Activated T-cell treated with anti-CD3 and anti-CD28 coated beads, Interleukin-2, amount 50 U/mL, for 4 hours (primary cell): ENCODE data around the gene JCHAIN. TPM values are rescaled to one million over a fixed set of nuclear protein-coding genes. Genes with fewer than 3 reads are reported as not detected.
A peak's percentile ranks its signal among the peaks of the same experiment; 100 is the strongest.

ENCODE experiments used
- ATAC-seq, 2 donors: fragments of 200-7000 bp; cut with Tn5 transposase; one replicate each; pipeline ENCODE4 v1.10.0; 2021
- DNase-seq: peaks from one replicate; pipeline ENCODE4 v3.0.0-alpha.2; 2020
- H3K27me3 Mint-ChIP-seq: one replicate; pipeline ENCODE4 v1.8.0; 2021; ENCODE audit warnings: low read depth, mixed read lengths
- H3K36me3 Mint-ChIP-seq: one replicate; pipeline ENCODE4 v1.8.0; 2022; ENCODE audit warnings: mixed read lengths; ENCODE audit not compliant: insufficient read depth
- H3K4me1 Mint-ChIP-seq: one replicate; pipeline ENCODE4 v1.8.0; 2021; ENCODE audit warnings: low read depth, mixed read lengths
- H3K4me3 Mint-ChIP-seq: one replicate; pipeline ENCODE4 v1.8.0; 2021; ENCODE audit warnings: mild to moderate bottlenecking, moderate library complexity, mixed read lengths
- H3K9me3 Mint-ChIP-seq: one replicate; pipeline ENCODE4 v1.8.0; 2021; ENCODE audit warnings: mixed read lengths
- total RNA-seq, 3 donors: library from RNA; stranded (reverse); gene quantifications; one replicate each; pipeline ENCODE4 v1.2.1, GENCODE V29; 2021

JCHAIN gene
- total RNA-seq, result 1 to 10 TPM in 2 of 3 donors, under 1 TPM in 1; 0.58 to 1.4 (median 1.1) TPM

- Mint-ChIP-seq H3K27me3 (no peaks in the 10 kb centered on the region), H3K9me3 (no peaks in the 10 kb centered on the region), H3K4me3 (no peak within 1 kb of the TSS), H3K36me3 (no peaks in the 10 kb centered on the region), H3K4me1 (no peaks in the 10 kb centered on the region)
- ATAC-seq, result no peak
- DNase-seq, result no peak
Measured at GRCh38 chr4:70666369-70666768, at the start of gene JCHAIN. Gene JCHAIN, minus strand, starts transcription at chr4:70666508. Its CDS starts 18 bp downstream, at chr4:70666490.

- ATAC-seq, result no peak
- no peak for DNase-seq
- H3K27me3 Mint-ChIP-seq, result no peaks in the 10 kb centered on the region
- H3K4me1 Mint-ChIP-seq, result peaks cover 29% of the 10 kb centered on the region
- H3K36me3 Mint-ChIP-seq, result no peaks in the 10 kb centered on the region
- H3K4me3 Mint-ChIP-seq, result no peak overlapping the region
- H3K9me3 Mint-ChIP-seq, result no peaks in the 10 kb centered on the region
Measured at GRCh38 chr4:70715097-70715496, 48.8 kb upstream of the JCHAIN start.

GRCh38 chr4:70714079-70714887 is 48.0 kb upstream of the JCHAIN start:
- Mint-ChIP-seq H3K36me3 (no peaks in the 10 kb centered on the region), H3K4me3 (no peak overlapping the region), H3K27me3 (no peaks in the 10 kb centered on the region), H3K9me3 (no peaks in the 10 kb centered on the region), H3K4me1 (peaks cover 33% of the 10 kb centered on the region)
- DNase-seq, result no peak
- no peak for ATAC-seq

GRCh38 chr4:70713453-70714078 is 47.3 kb upstream of the JCHAIN start:
- Mint-ChIP-seq H3K9me3 (no peaks in the 10 kb centered on the region), H3K4me1 (peaks cover 34% of the 10 kb centered on the region), H3K36me3 (no peaks in the 10 kb centered on the region), H3K27me3 (no peaks in the 10 kb centered on the region), H3K4me3 (no peak overlapping the region)
- ATAC-seq (no peak), DNase-seq (no peak)

GRCh38 chr4:70712604-70713452 is 46.5 kb upstream of the JCHAIN start:
- Mint-ChIP-seq H3K4me1 (peaks cover 34% of the 10 kb centered on the region), H3K27me3 (no peaks in the 10 kb centered on the region), H3K4me3 (no peak overlapping the region), H3K36me3 (no peaks in the 10 kb centered on the region), H3K9me3 (no peaks in the 10 kb centered on the region)
- DNase-seq, result no peak
- ATAC-seq, result no peak

- ATAC-seq (no peak), DNase-seq (no peak)
- peaks cover 34% of the 10 kb centered on the region for H3K4me1 Mint-ChIP-seq
- no peaks in the 10 kb centered on the region for H3K36me3 Mint-ChIP-seq
- H3K27me3 Mint-ChIP-seq, result no peaks in the 10 kb centered on the region
- no peaks in the 10 kb centered on the region for H3K9me3 Mint-ChIP-seq
- no peak overlapping the region for H3K4me3 Mint-ChIP-seq
Measured at GRCh38 chr4:70712150-70712549, 45.8 kb upstream of the JCHAIN start.

- Mint-ChIP-seq H3K9me3 (no peaks in the 10 kb centered on the region), H3K36me3 (no peaks in the 10 kb centered on the region), H3K27me3 (no peaks in the 10 kb centered on the region), H3K4me1 (peaks cover 40% of the 10 kb centered on the region), H3K4me3 (no peak overlapping the region)
- DNase-seq (no peak), ATAC-seq (no peak)
Measured at GRCh38 chr4:70711599-70711998, 45.3 kb upstream of the JCHAIN start.

- no peaks in the 10 kb centered on the region for H3K36me3 Mint-ChIP-seq
- H3K4me1 Mint-ChIP-seq, result peaks cover 44% of the 10 kb centered on the region
- H3K27me3 Mint-ChIP-seq, result no peaks in the 10 kb centered on the region
- ATAC-seq (no peak), DNase-seq (no peak)
- no peak overlapping the region for H3K4me3 Mint-ChIP-seq
- no peaks in the 10 kb centered on the region for H3K9me3 Mint-ChIP-seq
Measured at GRCh38 chr4:70709611-70710205, 43.4 kb upstream of the JCHAIN start.

- H3K36me3 Mint-ChIP-seq, result no peaks in the 10 kb centered on the region
- peaks cover 32% of the 10 kb centered on the region for H3K4me1 Mint-ChIP-seq
- ATAC-seq (no peak), DNase-seq (no peak)
- H3K4me3 Mint-ChIP-seq, result peak overlapping the region; percentile 94
- no peaks in the 10 kb centered on the region for H3K27me3 Mint-ChIP-seq
- no peaks in the 10 kb centered on the region for H3K9me3 Mint-ChIP-seq
Measured at GRCh38 chr4:70706516-70706915, 40.2 kb upstream of the JCHAIN start.

- Mint-ChIP-seq H3K4me1 (peaks cover 32% of the 10 kb centered on the region), H3K4me3 (peak overlapping the region; percentile 94), H3K27me3 (no peaks in the 10 kb centered on the region), H3K9me3 (no peaks in the 10 kb centered on the region), H3K36me3 (no peaks in the 10 kb centered on the region)
- no peak for DNase-seq
- ATAC-seq, result no peak
Measured at GRCh38 chr4:70706044-70706461, 39.7 kb upstream of the JCHAIN start.

GRCh38 chr4:70705183-70706043 is 39.1 kb upstream of the JCHAIN start:
- Mint-ChIP-seq H3K9me3 (no peaks in the 10 kb centered on the region), H3K36me3 (no peaks in the 10 kb centered on the region), H3K27me3 (no peaks in the 10 kb centered on the region), H3K4me3 (peak overlapping the region; percentile 94), H3K4me1 (peaks cover 32% of the 10 kb centered on the region)
- ATAC-seq (peak; percentile 77 to 78), DNase-seq (peak; percentile 68)

- ATAC-seq, result peak in 1 of 2 donors; percentile 48
- Mint-ChIP-seq H3K9me3 (no peaks in the 10 kb centered on the region), H3K4me3 (peak overlapping the region; percentile 47), H3K4me1 (peaks cover 30% of the 10 kb centered on the region), H3K27me3 (no peaks in the 10 kb centered on the region), H3K36me3 (no peaks in the 10 kb centered on the region)
- DNase-seq, result no peak
Measured at GRCh38 chr4:70704931-70705182, 38.5 kb upstream of the JCHAIN start.

GRCh38 chr4:70704215-70704930 is 38.1 kb upstream of the JCHAIN start:
- ATAC-seq, result peak; percentile 47 to 48
- Mint-ChIP-seq H3K4me3 (peak overlapping the region; percentile 87), H3K27me3 (no peaks in the 10 kb centered on the region), H3K4me1 (peaks cover 28% of the 10 kb centered on the region), H3K36me3 (no peaks in the 10 kb centered on the region), H3K9me3 (no peaks in the 10 kb centered on the region)
- DNase-seq, result peak; percentile 35
